Loucy (cell line): ENCODE results near the gene SH2D1B.

Experiments used
- H2AFZ ChIP-seq: fragments of 200-600 bp; sonication (generic); 2 replicates; pipeline ENCODE4 v1.6.0; 2016; ENCODE audit warnings: antibody characterized with exemption, mild to moderate bottlenecking, low read length, moderate library complexity
- H3F3A ChIP-seq: fragments of 200-600 bp; 2 replicates; pipeline ENCODE4 v1.6.0; 2016; ENCODE audit warnings: antibody characterized with exemption, low read depth, mild to moderate bottlenecking
- H3K27me3 ChIP-seq: fragments of 200-600 bp; sonication (generic); 2 replicates; pipeline ENCODE4 v1.6.1; 2014; ENCODE audit warnings: low read length, mild to moderate bottlenecking; ENCODE audit not compliant: insufficient read depth, poor library complexity, severe bottlenecking
- H3K36me3 ChIP-seq: fragments of 200-600 bp; sonication (generic); 2 replicates; pipeline ENCODE4 v1.6.1; 2016; ENCODE audit warnings: low read length; ENCODE audit not compliant: insufficient read depth
- H3K4me1 ChIP-seq: fragments of 200-600 bp; sonication (generic); 2 replicates; pipeline ENCODE4 v1.5.1; 2014; ENCODE audit warnings: low read length, mild to moderate bottlenecking; ENCODE audit not compliant: insufficient read depth, poor library complexity, severe bottlenecking
- H3K4me2 ChIP-seq: fragments of 200-600 bp; sonication (generic); 2 replicates; pipeline ENCODE4 v1.6.0; 2014; ENCODE audit warnings: antibody characterized with exemption, low read length, low read depth, mild to moderate bottlenecking; ENCODE audit not compliant: poor library complexity, severe bottlenecking
- H3K4me3 ChIP-seq: fragments of 200-600 bp; sonication (generic); 2 replicates; pipeline ENCODE4 v1.5.1; 2014; ENCODE audit warnings: low read length, mild to moderate bottlenecking, mixed read lengths; ENCODE audit not compliant: poor library complexity, severe bottlenecking
- H3K79me2 ChIP-seq: fragments of 200-600 bp; sonication (generic); 2 replicates; pipeline ENCODE4 v1.6.1; 2014; ENCODE audit warnings: low read length; ENCODE audit not compliant: insufficient read depth
- H3K9ac ChIP-seq: fragments of 200-600 bp; sonication (generic); 2 replicates; pipeline ENCODE4 v1.6.0; 2014; ENCODE audit warnings: mild to moderate bottlenecking, low read depth, low read length, moderate library complexity; ENCODE audit not compliant: poor library complexity, severe bottlenecking
- H3K9me2 ChIP-seq: fragments of 200-600 bp; sonication (generic); replicated peaks from 2 replicates; pipeline ENCODE4 v1.6.1; 2016; ENCODE audit warnings: low read depth, low read length, mixed read lengths
- H3K9me3 ChIP-seq: fragments of 200-600 bp; sonication (generic); 2 replicates; pipeline ENCODE4 v1.6.1; 2014; ENCODE audit warnings: mild to moderate bottlenecking, antibody characterized with exemption, low read length, low read depth; ENCODE audit not compliant: insufficient read depth
- H4K20me1 ChIP-seq: fragments of 200-600 bp; sonication (generic); 2 replicates; pipeline ENCODE4 v1.6.0; 2014; ENCODE audit warnings: antibody characterized with exemption, low read length, mild to moderate bottlenecking; ENCODE audit not compliant: insufficient read depth, poor library complexity, severe bottlenecking
- EZH2phosphoT487 ChIP-seq: fragments of 200-600 bp; IDR thresholded peaks from 2 replicates; pipeline ENCODE4 v1.6.1; 2018; ENCODE audit warnings: antibody characterized with exemption, mild to moderate bottlenecking, moderate library complexity, borderline replicate concordance
- TF ChIP-seq, protein P1 (sequence below): fragments of 200-600 bp; sonication (generic); conservative IDR thresholded peaks from 2 replicates; pipeline ENCODE4 v1.5.1; 2014; ENCODE audit warnings: mild to moderate bottlenecking, antibody characterized with exemption, low read length

SH2D1B gene

DNA sequence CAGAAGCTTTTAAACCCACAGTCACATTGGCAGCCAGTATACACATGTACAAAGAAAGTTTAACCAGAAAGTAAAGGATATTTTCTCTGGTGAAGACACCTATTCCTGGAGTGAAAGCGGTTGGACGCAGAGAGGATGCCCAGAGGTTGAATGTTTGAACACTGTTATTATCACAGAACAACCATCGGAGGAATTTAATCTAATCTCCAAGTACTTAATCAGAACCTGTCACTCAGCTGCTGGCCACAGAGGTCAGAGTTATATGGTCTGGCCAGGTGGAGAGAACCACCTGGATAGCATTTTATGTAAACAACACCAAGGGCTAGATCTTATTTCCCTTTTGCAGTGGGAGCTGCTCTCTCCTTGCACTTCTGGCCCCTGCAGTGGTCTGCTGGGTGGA is 64.7 kb downstream of the SH2D1B start:
- H3K27me3 ChIP-seq = no peaks in the 10 kb centered on the region

More for the DNA sequence above, 64.7 kb downstream of the SH2D1B start:
- H3K9me3 ChIP-seq = no peaks in the 10 kb centered on the region
- H3K36me3 ChIP-seq = no peaks in the 10 kb centered on the region
- no peak overlapping the region for H3K4me2 ChIP-seq
- no peaks in the 10 kb centered on the region for H3K79me2 ChIP-seq
- no peak for TF ChIP-seq EZH2phosphoT487
- TF ChIP-seq, protein P1, sequence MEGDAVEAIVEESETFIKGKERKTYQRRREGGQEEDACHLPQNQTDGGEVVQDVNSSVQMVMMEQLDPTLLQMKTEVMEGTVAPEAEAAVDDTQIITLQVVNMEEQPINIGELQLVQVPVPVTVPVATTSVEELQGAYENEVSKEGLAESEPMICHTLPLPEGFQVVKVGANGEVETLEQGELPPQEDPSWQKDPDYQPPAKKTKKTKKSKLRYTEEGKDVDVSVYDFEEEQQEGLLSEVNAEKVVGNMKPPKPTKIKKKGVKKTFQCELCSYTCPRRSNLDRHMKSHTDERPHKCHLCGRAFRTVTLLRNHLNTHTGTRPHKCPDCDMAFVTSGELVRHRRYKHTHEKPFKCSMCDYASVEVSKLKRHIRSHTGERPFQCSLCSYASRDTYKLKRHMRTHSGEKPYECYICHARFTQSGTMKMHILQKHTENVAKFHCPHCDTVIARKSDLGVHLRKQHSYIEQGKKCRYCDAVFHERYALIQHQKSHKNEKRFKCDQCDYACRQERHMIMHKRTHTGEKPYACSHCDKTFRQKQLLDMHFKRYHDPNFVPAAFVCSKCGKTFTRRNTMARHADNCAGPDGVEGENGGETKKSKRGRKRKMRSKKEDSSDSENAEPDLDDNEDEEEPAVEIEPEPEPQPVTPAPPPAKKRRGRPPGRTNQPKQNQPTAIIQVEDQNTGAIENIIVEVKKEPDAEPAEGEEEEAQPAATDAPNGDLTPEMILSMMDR = no peak
- H3K9me2 ChIP-seq = no peaks in the 10 kb centered on the region
- no peaks in the 10 kb centered on the region for H3F3A ChIP-seq
- H3K4me1 ChIP-seq = peaks cover 14% of the 10 kb centered on the region
- no peak overlapping the region for H3K9ac ChIP-seq
- H4K20me1 ChIP-seq = no peaks in the 10 kb centered on the region
- H3K4me3 ChIP-seq = no peak overlapping the region
- no peak overlapping the region for H2AFZ ChIP-seq
